A172 (cell line): Measurements from ENCODE around the gene SYNGR2. TPM values are rescaled to one million over a fixed set of nuclear protein-coding genes. Genes with fewer than 3 reads are reported as not detected.
A peak's percentile ranks its signal among the peaks of the same experiment; 100 is the strongest.

Experiments
- DNase-seq: peaks from one replicate; pipeline ENCODE4 v3.0.0-alpha.2; 2015; ENCODE audit warnings: low spot score
- total RNA-seq: library from RNA; depleted of rRNA; stranded (reverse); fragments of >200 nt; shearing (Covaris generic); gene quantifications from 2 replicates; pipeline ENCODE4 v1.2.3, GENCODE V29; 2014

Gene SYNGR2
- total RNA-seq, 1 experiment from 2014 or later: 60.3 TPM

GRCh38 chr17:78143214-78144146, 24.9 kb upstream of the SYNGR2 start:
- DNase-seq: no peak

- peak; percentile 76 for DNase-seq
Observed at GRCh38 chr17:78144147-78144719, 24.1 kb upstream of the SYNGR2 start.

- DNase-seq: peak; percentile 52
Observed at GRCh38 chr17:78144736-78145641, 23.4 kb upstream of the SYNGR2 start.

- DNase-seq: no peak
Observed at GRCh38 chr17:78146471-78146869, 21.9 kb upstream of the SYNGR2 start.

- DNase-seq: no peak
Observed at GRCh38 chr17:78146881-78147280, 21.5 kb upstream of the SYNGR2 start.

GRCh38 chr17:78147315-78147998, 20.9 kb upstream of the SYNGR2 start:
- no peak for DNase-seq

GRCh38 chr17:78148286-78149016, 19.9 kb upstream of the SYNGR2 start:
- no peak for DNase-seq

- DNase-seq: no peak
Observed at GRCh38 chr17:78151514-78152008, 16.8 kb upstream of the SYNGR2 start.

- DNase-seq: no peak
Observed at GRCh38 chr17:78154903-78155811, 13.2 kb upstream of the SYNGR2 start.

GRCh38 chr17:78159575-78160158, 8.7 kb upstream of the SYNGR2 start:
- DNase-seq: no peak

GRCh38 chr17:78163881-78164747, 4.3 kb upstream of the SYNGR2 start:
- DNase-seq: no peak

- DNase-seq: no peak
Observed at GRCh38 chr17:78164748-78165607, 3.4 kb upstream of the SYNGR2 start.

GRCh38 chr17:78166416-78166815, 2.0 kb upstream of the SYNGR2 start:
- DNase-seq: no peak

- DNase-seq: peak; percentile 80
Observed at GRCh38 chr17:78168903-78169793, 767 bp downstream of the SYNGR2 start.

- DNase-seq: no peak
Observed at GRCh38 chr17:78170692-78171590, 2.6 kb downstream of the SYNGR2 start.
